Keratinocyte (primary cell): ENCODE measurements around the gene MYO1E. TPM values are rescaled to one million over a fixed set of nuclear protein-coding genes. Genes with fewer than 3 reads are reported as not detected.

Experiments used
- DNase-seq: peaks from one replicate; pipeline ENCODE4 v3.0.0-alpha.2; 2011; ENCODE audit warnings: low read depth, missing footprints, low spot score
- FAIRE-seq: peaks from 2 replicates; lab custom pipeline; 2011; peaks lifted over from hg19 to GRCh38; lab: Jason Lieb, UNC
- H2AFZ ChIP-seq: 2 replicates; pipeline ENCODE4 v1.6.0; 2012; ENCODE audit warnings: low read length, control low read depth, inconsistent platforms; ENCODE audit not compliant: control insufficient read depth
- H3K27ac ChIP-seq: 2 replicates; pipeline ENCODE4 v1.5.1; 2011; ENCODE audit warnings: low read length; ENCODE audit not compliant: control insufficient read depth, insufficient read depth
- H3K27me3 ChIP-seq: 3 replicates; pipeline ENCODE4 v1.6.0; 2011; ENCODE audit warnings: low read length; ENCODE audit not compliant: control insufficient read depth, insufficient read depth; ENCODE audit errors: extremely low read depth
- H3K36me3 ChIP-seq, 2 experiments: 2 replicates in 1 of 2; 3 replicates in 1 of 2; pipeline ENCODE4 v1.5.1; 2011; ENCODE audit warnings: low read length in 2 of 2, mild to moderate bottlenecking in 1 of 2; ENCODE audit not compliant: control insufficient read depth in 2 of 2, insufficient read depth in 2 of 2; ENCODE audit errors: extremely low read depth in 1 of 2
- H3K4me1 ChIP-seq: 3 replicates; pipeline ENCODE4 v1.5.1; 2011; ENCODE audit warnings: low read length; ENCODE audit not compliant: control insufficient read depth, insufficient read depth; ENCODE audit errors: extremely low read depth
- H3K4me2 ChIP-seq: 3 replicates; pipeline ENCODE4 v1.6.0; 2011; ENCODE audit warnings: low read depth, low read length; ENCODE audit not compliant: control insufficient read depth, insufficient read depth; ENCODE audit errors: extremely low read depth
- H3K4me3 ChIP-seq, 3 experiments: fragments of 200-600 bp in 1 of 3; sonication (generic) in 1 of 3; 2 replicates in 2 of 3; 3 replicates in 1 of 3; pipeline ENCODE4 v1.5.1; 2011 to 2016; ENCODE audit warnings: low read length in 3 of 3, mild to moderate bottlenecking in 3 of 3, control low read depth in 2 of 3, inconsistent platforms in 1 of 3, low read depth in 1 of 3, mixed read lengths in 1 of 3, mixed run types in 1 of 3, moderate library complexity in 1 of 3; ENCODE audit not compliant: control insufficient read depth in 2 of 3, insufficient read depth in 2 of 3; ENCODE audit errors: extremely low read depth in 1 of 3
- H3K79me2 ChIP-seq: 2 replicates; pipeline ENCODE4 v1.6.0; 2012; ENCODE audit warnings: low read length; ENCODE audit not compliant: control insufficient read depth, insufficient read depth
- H3K9ac ChIP-seq: 3 replicates; pipeline ENCODE4 v1.6.0; 2011; ENCODE audit warnings: low read length; ENCODE audit not compliant: control insufficient read depth, insufficient read depth; ENCODE audit errors: extremely low read depth
- H3K9me1 ChIP-seq: 3 replicates; pipeline ENCODE4 v1.6.0; 2011; ENCODE audit warnings: low read length; ENCODE audit not compliant: control insufficient read depth, insufficient read depth; ENCODE audit errors: extremely low read depth
- H3K9me3 ChIP-seq: 2 replicates; pipeline ENCODE4 v1.5.1; 2012; ENCODE audit warnings: low read depth, low read length; ENCODE audit not compliant: control insufficient read depth
- H4K20me1 ChIP-seq: 3 replicates; pipeline ENCODE4 v1.6.0; 2011; ENCODE audit warnings: low read length; ENCODE audit not compliant: control insufficient read depth, insufficient read depth; ENCODE audit errors: extremely low read depth
- EZH2 ChIP-seq: IDR thresholded peaks from one replicate; pipeline ENCODE4 v1.6.1; 2012; ENCODE audit warnings: inconsistent platforms, mild to moderate bottlenecking, low read length, moderate library complexity
- dilution Hi-C: fragments of 300-500 bp; cut with MboI; formaldehyde crosslinking; loops from one replicate; pipeline ENCODE4 v1.7.0; 2020; ENCODE audit warnings: low sequenced_read_pairs; ENCODE audit not compliant: extremely low pct_ligation_motif_present
- polyA plus RNA-seq, 5 experiments: library from polyadenylated mRNA; depleted of rRNA in 3 of 5; stranded (reverse) in 3 of 5; stranded (forward) in 1 of 5; unstranded in 1 of 5; fragments of >200 nt; gene quantifications; 1 replicate in 1 of 5; 2 replicates in 3 of 5; 3 replicates in 1 of 5; pipeline versions ENCODE4 v1.2.1 to v1.2.3, GENCODE V29; 2011 to 2012; ENCODE audit warnings: missing spikeins in 2 of 5, low read depth in 1 of 5, low replicate concordance in 1 of 5
- TF ChIP-seq, protein P1 (sequence below), 3 experiments: IDR thresholded peaks in 1 of 3; conservative IDR thresholded peaks in 1 of 3; optimal IDR thresholded peaks in 1 of 3; 2 replicates in 2 of 3; 3 replicates in 1 of 3; pipeline versions ENCODE3 to v1.5.1; 2011; ENCODE audit warnings: low read length in 3 of 3, mild to moderate bottlenecking in 3 of 3, moderate library complexity in 2 of 3, control low read depth in 1 of 3, inconsistent platforms in 1 of 3; ENCODE audit not compliant: insufficient read depth in 2 of 3; ENCODE audit errors: extremely low read depth in 1 of 3

Gene MYO1E
- polyA plus RNA-seq, 1 donor (not counting 4 experiments of a cell fraction or from before 2014, with no cell fraction given), result 213 TPM

DNA sequence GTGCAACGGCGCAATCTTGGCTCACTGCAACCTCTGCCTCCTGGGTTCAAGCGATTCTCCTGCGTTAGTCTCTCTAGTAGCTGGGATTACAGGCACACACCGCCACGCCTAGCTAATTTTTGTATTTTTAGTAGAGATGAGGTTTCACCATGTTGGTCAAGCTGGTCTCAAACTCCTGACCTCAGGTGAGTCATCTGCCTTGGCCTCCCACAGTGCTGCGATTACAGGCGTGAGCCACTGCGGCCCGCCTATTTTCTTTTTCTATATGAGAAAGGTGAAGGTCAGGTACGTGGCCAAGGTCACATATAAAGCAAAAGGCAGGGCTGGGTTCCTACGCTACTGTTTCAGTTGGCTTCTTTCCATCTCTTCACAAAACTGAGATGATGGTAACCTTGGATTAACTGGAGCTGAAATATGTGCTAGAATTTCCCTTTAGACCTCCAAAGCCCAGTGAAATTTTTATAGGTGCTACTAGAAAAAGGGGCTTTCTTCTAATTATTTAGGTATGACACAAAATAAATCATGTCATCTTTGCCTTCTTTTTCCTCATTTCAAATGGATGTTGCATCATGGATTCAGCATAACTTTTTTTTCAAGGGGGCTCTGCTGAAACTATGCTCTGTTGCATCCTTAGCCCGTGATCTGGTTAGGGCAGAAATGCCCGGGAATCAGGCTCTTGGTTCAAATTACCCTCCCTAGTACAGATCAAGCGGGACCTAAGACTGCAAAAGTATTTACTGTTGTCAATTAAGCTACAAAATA is 68.5 kb downstream of the MYO1E start:
- no peaks in the 10 kb centered on the region for H3K9me3 ChIP-seq
- H4K20me1 ChIP-seq, result peaks cover 4% of the 10 kb centered on the region
- TF ChIP-seq, protein P1, sequence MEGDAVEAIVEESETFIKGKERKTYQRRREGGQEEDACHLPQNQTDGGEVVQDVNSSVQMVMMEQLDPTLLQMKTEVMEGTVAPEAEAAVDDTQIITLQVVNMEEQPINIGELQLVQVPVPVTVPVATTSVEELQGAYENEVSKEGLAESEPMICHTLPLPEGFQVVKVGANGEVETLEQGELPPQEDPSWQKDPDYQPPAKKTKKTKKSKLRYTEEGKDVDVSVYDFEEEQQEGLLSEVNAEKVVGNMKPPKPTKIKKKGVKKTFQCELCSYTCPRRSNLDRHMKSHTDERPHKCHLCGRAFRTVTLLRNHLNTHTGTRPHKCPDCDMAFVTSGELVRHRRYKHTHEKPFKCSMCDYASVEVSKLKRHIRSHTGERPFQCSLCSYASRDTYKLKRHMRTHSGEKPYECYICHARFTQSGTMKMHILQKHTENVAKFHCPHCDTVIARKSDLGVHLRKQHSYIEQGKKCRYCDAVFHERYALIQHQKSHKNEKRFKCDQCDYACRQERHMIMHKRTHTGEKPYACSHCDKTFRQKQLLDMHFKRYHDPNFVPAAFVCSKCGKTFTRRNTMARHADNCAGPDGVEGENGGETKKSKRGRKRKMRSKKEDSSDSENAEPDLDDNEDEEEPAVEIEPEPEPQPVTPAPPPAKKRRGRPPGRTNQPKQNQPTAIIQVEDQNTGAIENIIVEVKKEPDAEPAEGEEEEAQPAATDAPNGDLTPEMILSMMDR (optimal IDR thresholded peaks at IDR 0.05 in 1 of 3, IDR thresholded peaks at IDR 0.05 in 1 of 3, conservative IDR thresholded peaks at IDR 0.05 in 1 of 3; ENCODE audit: extremely low read depth in 1 of 3, insufficient read depth in 2 of 3, low read length in 3 of 3), result no peak
- TF ChIP-seq EZH2, result no peak
- peak overlapping the region; percentile 62 for H3K27ac ChIP-seq
- no peaks in the 10 kb centered on the region for H3K36me3 ChIP-seq
- FAIRE-seq (no peak), DNase-seq (no peak)
- H3K9ac ChIP-seq, result no peak overlapping the region
- no peaks in the 10 kb centered on the region for H3K27me3 ChIP-seq
- H3K79me2 ChIP-seq, result peaks cover 88% of the 10 kb centered on the region
- no peak overlapping the region for H2AFZ ChIP-seq
- no peaks in the 10 kb centered on the region for H3K9me1 ChIP-seq
- peaks cover 56% of the 10 kb centered on the region for H3K4me1 ChIP-seq
- dilution Hi-C loops, result no loop called here
- H3K4me3 ChIP-seq, result no peak overlapping the region
- no peak overlapping the region for H3K4me2 ChIP-seq

DNA sequence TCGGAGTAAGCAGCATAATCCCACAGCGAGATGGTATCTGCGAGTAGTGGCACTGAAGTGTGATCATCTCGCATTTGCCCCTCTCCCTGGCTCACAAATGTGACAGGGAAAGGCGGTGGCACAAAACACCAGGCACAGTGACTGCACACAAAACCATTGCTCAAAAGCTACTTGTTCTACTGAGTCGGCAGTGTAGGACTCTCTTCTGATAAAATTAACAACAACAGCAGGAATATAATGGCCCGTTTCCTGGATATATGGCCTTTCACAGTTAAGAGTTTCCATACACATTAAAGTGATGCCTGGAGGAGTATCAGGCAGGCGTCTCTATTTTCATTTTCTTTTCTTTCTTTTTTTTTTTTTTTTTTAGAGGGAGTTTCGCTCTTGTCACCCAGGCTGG is 69.0 kb downstream of the MYO1E start:
- H4K20me1 ChIP-seq, result peaks cover 4% of the 10 kb centered on the region
- no peaks in the 10 kb centered on the region for H3K27me3 ChIP-seq
- H3K4me1 ChIP-seq, result peaks cover 61% of the 10 kb centered on the region
- no peaks in the 10 kb centered on the region for H3K9me3 ChIP-seq
- no peaks in the 10 kb centered on the region for H3K9me1 ChIP-seq
- no peak overlapping the region for H2AFZ ChIP-seq
- DNase-seq (no peak), FAIRE-seq (no peak)
- H3K9ac ChIP-seq, result no peak overlapping the region
- TF ChIP-seq EZH2, result no peak
- H3K79me2 ChIP-seq, result peaks cover 87% of the 10 kb centered on the region
- no peak overlapping the region for H3K4me2 ChIP-seq
- no peaks in the 10 kb centered on the region for H3K36me3 ChIP-seq
- H3K27ac ChIP-seq, result no peak overlapping the region
- dilution Hi-C loops, result no loop called here
- H3K4me3 ChIP-seq, result no peak overlapping the region
